Measurements from ENCODE around the gene SCARF1. TPM values are rescaled to one million over a fixed set of nuclear protein-coding genes. Genes with fewer than 3 reads are reported as not detected.

The SCARF1 gene
- 0.14 and 0.44 TPM in 2 replicates for total RNA-seq

GRCh38 chr17:1645207-1646171 is at the start of gene SCARF1:
TSS of gene SCARF1 (minus strand) at chr17:1645732. CDS start at chr17:1645697, 35 bp downstream.

DNA sequence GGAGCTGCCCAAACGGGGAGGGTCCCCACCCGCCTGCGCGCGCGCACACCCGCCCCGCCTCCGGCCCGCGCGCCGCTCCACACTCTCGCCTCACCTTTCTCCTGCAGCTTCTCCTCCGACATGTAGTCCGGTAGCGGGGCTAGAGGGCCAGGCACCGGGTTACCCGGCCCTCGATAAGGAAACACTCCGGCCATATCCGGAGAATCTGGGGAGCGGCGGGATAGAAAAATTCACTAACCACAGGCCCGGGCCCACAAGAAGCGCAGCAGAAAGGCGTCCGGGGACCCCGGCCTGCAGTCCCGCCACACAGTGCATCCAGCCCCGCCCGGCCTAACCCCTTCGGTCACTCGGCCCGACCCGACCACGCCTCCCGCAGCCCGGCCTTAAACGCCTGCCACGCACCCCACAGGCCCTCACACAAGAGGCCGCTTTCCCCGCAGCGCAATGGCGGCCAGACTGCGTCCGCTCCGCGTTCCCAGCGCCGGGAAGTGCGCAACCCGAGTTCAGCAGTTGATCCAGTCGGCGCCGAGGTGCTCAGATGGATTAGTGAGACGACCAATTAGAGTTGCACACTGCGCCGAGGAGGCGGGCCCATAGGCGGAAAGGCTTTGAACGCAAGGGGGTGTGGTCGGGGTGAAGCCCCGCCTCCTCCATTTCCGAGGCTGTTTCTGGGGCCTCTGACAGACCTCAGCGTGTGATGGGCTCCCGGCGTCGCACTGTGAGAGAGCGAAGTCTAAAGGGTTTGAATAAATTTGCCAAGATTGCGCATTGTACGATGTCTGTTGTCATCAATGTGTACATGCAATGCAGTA is 39.1 kb upstream of the SCARF1 start, which contains the start of gene PRPF8:
Gene PRPF8, minus strand, starts transcription at position 490 of the 812 bp plus-strand sequence. Its CDS starts 296 bp downstream, at position 194.

GRCh38 chr17:1649844-1650501 is 4.4 kb upstream of the SCARF1 start, which contains the start of gene RILP:
TSS of gene RILP (minus strand) at chr17:1649866. CDS start at chr17:1649804, 62 bp downstream.

DNA sequence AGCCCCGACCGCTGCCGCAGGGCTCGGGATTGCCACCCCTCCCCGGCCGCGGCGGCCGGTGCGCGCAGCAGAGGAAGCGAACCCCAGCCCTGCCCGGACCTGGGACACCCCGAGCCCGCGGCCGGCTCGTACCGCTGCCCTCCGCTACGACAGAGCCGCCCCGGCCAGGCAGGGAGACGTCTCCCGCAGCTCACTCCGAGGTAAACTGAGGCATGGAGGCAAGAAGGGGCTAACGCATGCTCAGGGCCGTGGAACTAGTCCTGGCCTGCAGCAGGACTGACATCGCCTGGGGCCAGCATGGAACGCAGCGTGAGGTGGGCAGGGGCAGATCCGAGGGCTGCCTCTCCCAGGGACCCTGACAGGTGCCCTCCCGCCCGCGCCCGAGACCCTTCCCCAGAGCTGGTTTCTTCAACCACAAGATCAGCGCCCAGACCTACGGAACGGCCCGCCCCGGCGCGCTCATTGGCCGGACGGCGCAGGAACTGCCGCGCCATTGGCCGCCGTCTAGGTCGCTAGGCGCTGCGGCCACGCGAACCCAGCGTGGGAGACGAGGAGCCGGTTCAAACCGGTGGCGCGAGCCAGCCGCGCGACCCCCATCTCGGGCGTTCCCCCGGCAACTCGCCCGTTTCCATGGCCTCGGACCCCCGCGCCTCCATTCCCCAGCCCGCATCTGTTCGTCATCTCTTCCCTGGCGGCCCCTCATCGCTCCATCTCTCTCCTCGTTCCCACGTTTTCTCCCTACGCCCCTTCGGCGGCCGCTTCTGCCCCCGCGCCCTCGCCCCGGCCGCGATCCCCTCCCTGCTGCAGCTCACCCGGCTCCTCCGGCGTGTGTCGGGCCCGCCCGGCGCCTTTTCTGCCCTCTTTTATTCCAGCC is 17.3 kb downstream of the SCARF1 start, which contains the start of gene SLC43A2:
Gene SLC43A2, minus strand, starts transcription at position 853 of the 874 bp plus-strand sequence. CDS start 960 bp downstream, outside the sequence.

Small RNA genes within 50 kb of the gene (small RNA-seq; reads per million reads assigned to genes)
- not detected for gene RN7SL105P (ENCODE audit: low replicate concordance)

Other genes with a start within 250 kb of the SCARF1 start
- 613 and 797 TPM in 2 replicates for gene YWHAE, start 245.5 kb downstream of the SCARF1 start, total RNA-seq
- gene CRK, start 189.5 kb downstream of the SCARF1 start, total RNA-seq: 81.0 and 120 TPM in 2 replicates
- 188 and 259 TPM in 2 replicates for gene MYO1C, start 153.0 kb downstream of the SCARF1 start, total RNA-seq
- 25.6 and 46.2 TPM in 2 replicates for gene INPP5K, start 129.1 kb downstream of the SCARF1 start, total RNA-seq
- 32.9 and 41.1 TPM in 2 replicates for gene PITPNA, start 82.9 kb downstream of the SCARF1 start, total RNA-seq
- gene SLC43A2, start 16.9 kb downstream of the SCARF1 start, total RNA-seq: 5.6 and 19.7 TPM in 2 replicates
- 6.4 and 7.0 TPM in 2 replicates for gene RILP, start 4.1 kb upstream of the SCARF1 start, total RNA-seq
- 131 and 172 TPM in 2 replicates for gene PRPF8, start 39.1 kb upstream of the SCARF1 start, total RNA-seq
- 1.0 and 5.3 TPM in 2 replicates for gene TLCD2, start 64.6 kb upstream of the SCARF1 start, total RNA-seq
- 40.7 and 58.0 TPM in 2 replicates for gene WDR81, start 79.0 kb upstream of the SCARF1 start, total RNA-seq
- gene SERPINF2, start 97.1 kb upstream of the SCARF1 start, total RNA-seq: 0.14 and 0.22 TPM in 2 replicates
- 83.2 and 490 TPM in 2 replicates for gene SERPINF1, start 116.3 kb upstream of the SCARF1 start, total RNA-seq
- 7.2 and 14.2 TPM in 2 replicates for gene SMYD4, start 184.2 kb upstream of the SCARF1 start, total RNA-seq
- gene RPA1, start 184.3 kb upstream of the SCARF1 start, total RNA-seq: 12.9 and 21.6 TPM in 2 replicates

Measured in placental pericyte (primary cell).